GM12892 (cell line): ENCODE data around the gene YBX2.

Experiments
- POLR2A ChIP-seq: IDR thresholded peaks from 2 replicates; pipeline ENCODE4 v1.6.1; 2011; ENCODE audit warnings: low read depth, low read length, control low read depth
- POLR2AphosphoS5 ChIP-seq: IDR thresholded peaks from 2 replicates; pipeline ENCODE4 v1.6.1; 2011; ENCODE audit warnings: low read depth, low read length, control low read depth

DNA sequence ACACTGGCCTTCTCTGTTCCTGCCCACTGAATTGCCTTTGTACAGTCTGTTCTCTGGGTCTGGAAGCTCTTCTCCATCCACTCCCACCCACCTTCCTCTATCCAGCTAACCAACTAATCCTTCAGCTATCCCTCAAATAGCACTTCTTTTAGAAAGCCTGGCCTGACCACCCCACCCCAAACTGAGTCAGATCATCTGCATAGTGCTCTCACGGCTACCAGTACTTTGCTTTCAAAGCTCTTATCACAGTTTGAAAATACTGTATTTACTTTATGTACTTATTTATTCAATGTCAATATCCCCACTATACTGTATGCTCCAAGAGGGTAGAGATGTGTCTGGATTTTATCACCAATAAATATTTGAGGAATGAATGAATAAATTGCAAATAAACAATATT lies 27.7 kb downstream of the YBX2 start:
- no peak for TF ChIP-seq POLR2AphosphoS5
- TF ChIP-seq POLR2A = no peak
